A549 (cell line): ENCODE results near the gene FOXO1. TPM values are rescaled to one million over a fixed set of nuclear protein-coding genes. Genes with fewer than 3 reads are reported as not detected.

Experiments
- ATAC-seq, 2 experiments: fragments of 200-7000 bp in 1 of 2; fragments of >200 bp in 1 of 2; cut with Nextera tagmentation in 1 of 2; cut with Tn5 transposase in 1 of 2; 3 replicates each; pipeline versions ENCODE4 v1.8.0 to v1.9.1; 2018 to 2020; ENCODE audit warnings: mild to moderate bottlenecking in 1 of 2, moderate library complexity in 1 of 2
- CTCF ChIA-PET: fragments of 300-600 bp; sonication (Branson Sonifier 250); formaldehyde crosslinking; extraction: SDS; loops from one replicate; lab custom pipeline; 2021; ENCODE audit warnings: antibody characterized with exemption, inconsistent platforms; lab: Yijun Ruan, JAX
- POLR2A ChIA-PET: fragments of 350-600 bp; formaldehyde crosslinking; extraction: SDS; loops from one replicate; lab custom pipeline; 2021; ENCODE audit warnings: antibody characterized with exemption, inconsistent platforms; lab: Yijun Ruan, JAX
- DNase-seq, 2 experiments: peaks; one replicate each; pipeline versions ENCODE4 v3.0.0 to v3.0.0-alpha.2; 2011 to 2016; ENCODE audit warnings: low read depth in 1 of 2, low spot score in 1 of 2
- FAIRE-seq: peaks from 2 replicates; lab custom pipeline; 2011; peaks lifted over from hg19 to GRCh38; lab: Jason Lieb, UNC
- H3K27ac ChIP-seq, 2 experiments: fragments of >200 bp; sonication (Bioruptor Twin); formaldehyde crosslinking; 3 replicates each; pipeline ENCODE4 v1.5.1; 2016 to 2017
- H3K4me1 ChIP-seq: fragments of >200 bp; sonication (Bioruptor Twin); formaldehyde crosslinking; 3 replicates; pipeline ENCODE4 v1.6.1; 2016
- H3K4me2 ChIP-seq: fragments of >200 bp; sonication (Bioruptor Twin); formaldehyde crosslinking; 3 replicates; pipeline ENCODE4 v1.6.1; 2016
- H3K4me3 ChIP-seq: fragments of >200 bp; sonication (Bioruptor Twin); formaldehyde crosslinking; 3 replicates; pipeline ENCODE4 v1.5.1; 2016
- H3K9me3 ChIP-seq: fragments of >200 bp; sonication (Bioruptor Twin); formaldehyde crosslinking; 3 replicates; pipeline ENCODE4 v1.6.1; 2016
- BCL3 ChIP-seq: fragments of >200 bp; sonication (Bioruptor Twin); formaldehyde crosslinking; IDR thresholded peaks from 3 replicates; pipeline ENCODE4 v1.6.1; 2016
- BHLHE40 ChIP-seq: IDR thresholded peaks from 2 replicates; pipeline ENCODE4 v1.6.1; 2012; ENCODE audit warnings: low read depth, low read length, inconsistent platforms
- CBX2 ChIP-seq: fragments of 200-600 bp; sonication (generic); IDR thresholded peaks from 2 replicates; pipeline ENCODE4 v1.6.1; 2016; ENCODE audit warnings: low read depth, mild to moderate bottlenecking, borderline replicate concordance
- EHMT2 ChIP-seq: fragments of 200-600 bp; sonication (generic); IDR thresholded peaks from 2 replicates; pipeline ENCODE4 v1.6.1; 2016; ENCODE audit warnings: antibody characterized with exemption, low read depth, mild to moderate bottlenecking, moderate library complexity
- ELK1 ChIP-seq: fragments of 150-350 bp; IDR thresholded peaks from 2 replicates; pipeline ENCODE4 v1.6.1; 2014; ENCODE audit warnings: low read depth, mild to moderate bottlenecking, low read length
- EP300 ChIP-seq, 2 experiments: fragments of >200 bp; sonication (Bioruptor Twin); formaldehyde crosslinking; IDR thresholded peaks; 2 replicates in 1 of 2; 3 replicates in 1 of 2; pipeline ENCODE4 v1.6.1; 2016 to 2017
- ESRRA ChIP-seq: fragments of 150-350 bp; IDR thresholded peaks from 2 replicates; pipeline ENCODE4 v1.6.1; 2014; ENCODE audit warnings: mild to moderate bottlenecking, low read length, borderline replicate concordance
- FOSB ChIP-seq: fragments of 250-450 bp; sonication (Bioruptor Pico); IDR thresholded peaks from 2 replicates; pipeline ENCODE4 v1.5.0; 2020; ENCODE audit warnings: mild to moderate bottlenecking, moderate library complexity
- HES2 ChIP-seq: fragments of >200 bp; sonication (Bioruptor Twin); formaldehyde crosslinking; IDR thresholded peaks from 2 replicates; pipeline ENCODE4 v1.6.1; 2016
- HOXB13 ChIP-seq: fragments of 250-450 bp; sonication (Bioruptor Pico); IDR thresholded peaks from 2 replicates; pipeline ENCODE4 v1.5.0; 2020; ENCODE audit warnings: low read depth, mild to moderate bottlenecking, moderate library complexity
- HOXB5 ChIP-seq: fragments of 250-450 bp; sonication (Bioruptor Pico); IDR thresholded peaks from 2 replicates; pipeline ENCODE4 v1.5.0; 2020; ENCODE audit warnings: mild to moderate bottlenecking, moderate library complexity
- JUN ChIP-seq, 2 experiments: fragments of >200 bp; sonication (Bioruptor Twin); formaldehyde crosslinking; IDR thresholded peaks; 2 replicates in 1 of 2; 3 replicates in 1 of 2; pipeline ENCODE4 v1.6.1; 2016 to 2017
- JUNB ChIP-seq: fragments of >200 bp; sonication (Bioruptor Twin); formaldehyde crosslinking; IDR thresholded peaks from 2 replicates; pipeline ENCODE4 v1.6.1; 2016
- MAFK ChIP-seq: fragments of 450-650 bp; IDR thresholded peaks from 2 replicates; pipeline ENCODE4 v1.6.1; 2014; ENCODE audit not compliant: partially characterized antibody
- MAX ChIP-seq: IDR thresholded peaks from 2 replicates; pipeline ENCODE4 v1.6.1; 2012
- NFE2L2 ChIP-seq: fragments of 150-350 bp; conservative IDR thresholded peaks from 2 replicates; pipeline ENCODE4 v1.6.1; 2014; ENCODE audit warnings: low read length
- RNF2 ChIP-seq: fragments of 200-600 bp; sonication (generic); IDR thresholded peaks from 2 replicates; pipeline ENCODE4 v1.6.1; 2016; ENCODE audit warnings: low read depth, mild to moderate bottlenecking, antibody characterized with exemption, moderate library complexity, borderline replicate concordance
- TFCP2L1 ChIP-seq: fragments of 250-450 bp; sonication (Bioruptor Pico); IDR thresholded peaks from 2 replicates; pipeline ENCODE4 v1.5.0; 2021; ENCODE audit warnings: mild to moderate bottlenecking
- TP53 ChIP-seq: fragments of 250-450 bp; sonication (Bioruptor Pico); IDR thresholded peaks from 2 replicates; pipeline ENCODE4 v1.5.0; 2021; ENCODE audit warnings: mild to moderate bottlenecking, moderate library complexity
- ZC3H11A ChIP-seq: fragments of 450-650 bp; IDR thresholded peaks from 2 replicates; pipeline ENCODE4 v1.6.1; 2014; ENCODE audit warnings: antibody characterized with exemption, mild to moderate bottlenecking
- ZNF302 ChIP-seq: fragments of 250-450 bp; sonication (Bioruptor Pico); IDR thresholded peaks from 2 replicates; pipeline ENCODE4 v1.9.0; 2021; ENCODE audit warnings: inconsistent platforms, mild to moderate bottlenecking, moderate library complexity
- ZSCAN20 ChIP-seq: fragments of 250-450 bp; sonication (Bioruptor Pico); IDR thresholded peaks from 2 replicates; pipeline ENCODE4 v1.8.0; 2022; ENCODE audit warnings: mild to moderate bottlenecking, moderate library complexity
- WGBS: methylation state at CpG from one replicate; pipeline ENCODE4 v1.1.6; 2017; ENCODE audit errors: missing lambda C conversion rate; 5-methylcytosine and 5-hydroxymethylcytosine counted together
- polyA plus RNA-seq, 4 experiments: library from polyadenylated mRNA; depleted of rRNA in 3 of 4; stranded (reverse); fragments of >200 nt; fragmentation: RNase III in 1 of 4; extraction: RNeasy Plus Mini Kit Qiagen cat#74134 plus additional on column Dnase treatment in 1 of 4; gene quantifications; 2 replicates in 3 of 4; 3 replicates in 1 of 4; pipeline ENCODE4 v1.2.3, GENCODE V29; 2011 to 2017
- TF ChIP-seq, protein P1 (sequence below): fragments of 450-650 bp; IDR thresholded peaks from 2 replicates; pipeline ENCODE4 v1.6.1; 2014; ENCODE audit warnings: antibody characterized with exemption
- TF ChIP-seq, protein P2 (sequence below): IDR thresholded peaks from 2 replicates; pipeline ENCODE4 v1.6.1; 2012; ENCODE audit warnings: low read depth, borderline replicate concordance

Gene FOXO1
- polyA plus RNA-seq, 2 of the 4 experiments (the other 2 are of a cell fraction), result 2.2 to 3.6 TPM

DNA sequence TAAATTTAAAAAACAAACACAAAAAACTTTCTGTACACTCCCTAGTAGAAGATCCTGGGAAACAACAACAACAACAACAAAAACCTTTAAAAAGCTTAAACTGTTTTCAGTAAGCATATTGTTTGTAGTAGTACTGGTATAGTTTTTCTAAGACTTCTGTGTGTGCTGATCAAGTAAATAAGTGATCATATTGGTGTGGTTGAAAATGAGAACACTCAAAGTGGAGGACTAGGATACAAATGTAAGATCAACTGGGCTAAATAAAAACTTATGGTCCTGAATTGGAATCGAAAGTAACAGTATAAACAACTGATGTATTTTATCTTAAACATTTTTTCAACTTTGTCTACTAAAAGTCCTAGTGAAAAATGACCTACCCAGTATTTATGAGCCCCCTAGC is 135.5 kb downstream of the FOXO1 start:
- Histone ChIP-seq H3K27ac (no peak overlapping the region), H3K4me1 (no peaks in the 10 kb centered on the region), H3K4me3 (no peak overlapping the region), H3K4me2 (no peak overlapping the region), H3K9me3 (no peaks in the 10 kb centered on the region)
- CTCF ChIA-PET, result no interaction called here
- 25% methylated on average over 1 of the region's 1 CpG for WGBS
- FAIRE-seq (no peak), DNase-seq (no peak), ATAC-seq (no peak)
- POLR2A ChIA-PET, result no interaction called here
- no peak for TF ChIP-seq MAX
- TF ChIP-seq JUN (IDR thresholded peaks at IDR 0.05), result no peak
- no peak for TF ChIP-seq BCL3
- TF ChIP-seq ELK1, result no peak
- TF ChIP-seq NFE2L2, result no peak
- TF ChIP-seq ZC3H11A, result no peak

- POLR2A ChIA-PET, result no interaction called here
- ATAC-seq, result no peak
- H3K4me3 ChIP-seq, result no peak overlapping the region
- no peaks in the 10 kb centered on the region for H3K9me3 ChIP-seq
- no peaks in the 10 kb centered on the region for H3K4me1 ChIP-seq
- 91% methylated on average over 6 of the region's 6 CpGs for WGBS
- TF ChIP-seq HES2 (no peak), JUNB (no peak), MAFK (no peak), HOXB5 (no peak), TP53 (no peak), EP300 (IDR thresholded peaks at IDR 0.05) (no peak), ZSCAN20 (CRISPR knock-in tag) (no peak), FOSB (CRISPR knock-in tag) (no peak), BHLHE40 (no peak), NFE2L2 (no peak), RNF2 (no peak), ESRRA (no peak), EHMT2 (no peak)
- TF ChIP-seq, protein P1, sequence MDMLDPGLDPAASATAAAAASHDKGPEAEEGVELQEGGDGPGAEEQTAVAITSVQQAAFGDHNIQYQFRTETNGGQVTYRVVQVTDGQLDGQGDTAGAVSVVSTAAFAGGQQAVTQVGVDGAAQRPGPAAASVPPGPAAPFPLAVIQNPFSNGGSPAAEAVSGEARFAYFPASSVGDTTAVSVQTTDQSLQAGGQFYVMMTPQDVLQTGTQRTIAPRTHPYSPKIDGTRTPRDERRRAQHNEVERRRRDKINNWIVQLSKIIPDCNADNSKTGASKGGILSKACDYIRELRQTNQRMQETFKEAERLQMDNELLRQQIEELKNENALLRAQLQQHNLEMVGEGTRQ, result no peak
- H3K4me2 ChIP-seq, result no peak overlapping the region
- DNase-seq, result no peak
- FAIRE-seq, result no peak
- no peak overlapping the region for H3K27ac ChIP-seq
- CTCF ChIA-PET, result interaction anchor here (0.8 kb wide), 1 partner anchor 154 kb away, joined by 3 read pairs; no protein-coding TSS in a partner anchor
These were observed 137.6 kb downstream of the FOXO1 start for GRCh38 chr13:40528881-40529280.

DNA sequence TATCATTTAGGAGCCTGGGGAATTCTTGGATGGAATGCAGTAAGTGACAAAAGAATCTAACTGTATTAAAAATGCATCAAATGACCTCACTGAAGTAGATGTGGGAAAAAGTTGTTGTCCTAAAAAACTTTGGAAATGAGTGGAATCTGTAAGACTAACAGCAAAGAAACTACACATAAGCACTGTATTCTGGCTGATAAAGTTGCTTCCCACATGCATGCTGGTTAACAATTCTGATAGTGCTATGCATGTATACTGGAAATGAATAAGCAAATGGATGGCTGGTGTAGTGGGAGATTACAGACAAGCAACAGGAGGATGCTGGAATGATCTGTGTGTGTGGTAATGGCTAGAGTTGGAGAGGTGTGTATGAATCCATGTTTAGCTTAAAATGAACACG is 138.5 kb downstream of the FOXO1 start:
- 75% methylated on average over 1 of the region's 1 CpG for WGBS
- no peak overlapping the region for H3K4me2 ChIP-seq
- no peak for FAIRE-seq
- CTCF ChIA-PET, result no interaction called here
- DNase-seq, result no peak
- TF ChIP-seq TFCP2L1 (CRISPR knock-in tag) (no peak), ZNF302 (no peak), MAX (no peak), HOXB5 (no peak), CBX2 (no peak), HOXB13 (CRISPR knock-in tag) (no peak)
- TF ChIP-seq, protein P2, sequence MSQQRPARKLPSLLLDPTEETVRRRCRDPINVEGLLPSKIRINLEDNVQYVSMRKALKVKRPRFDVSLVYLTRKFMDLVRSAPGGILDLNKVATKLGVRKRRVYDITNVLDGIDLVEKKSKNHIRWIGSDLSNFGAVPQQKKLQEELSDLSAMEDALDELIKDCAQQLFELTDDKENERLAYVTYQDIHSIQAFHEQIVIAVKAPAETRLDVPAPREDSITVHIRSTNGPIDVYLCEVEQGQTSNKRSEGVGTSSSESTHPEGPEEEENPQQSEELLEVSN, result no peak
- TF ChIP-seq, all 56 proteins: peak for 0
- Histone ChIP-seq H3K27ac (no peak overlapping the region), H3K4me3 (no peak overlapping the region), H3K4me1 (no peaks in the 10 kb centered on the region), H3K9me3 (no peaks in the 10 kb centered on the region)
- no peak for ATAC-seq
- POLR2A ChIA-PET, result no interaction called here
